Memory B cell (primary cell): Measurements from ENCODE around the gene HIVEP3.
"Not testable (repeated sequence)": the region's sequence is repeated elsewhere in the genome, so short reads cannot be mapped to it uniquely, and the experiment has no call there.

Experiments
- ATAC-seq: fragments of 150-1000 bp; cut with Tn5 transposase; 2 replicates; pipeline ENCODE4 v1.10.0; 2021; ENCODE audit warnings: low read depth, mild to moderate bottlenecking, moderate library complexity
- DNase-seq, 2 donors: peaks; one replicate each; pipeline ENCODE4 v3.0.0; 2022; ENCODE audit warnings: low spot score in 2 of 2
- H3K27ac Mint-ChIP-seq: one replicate; pipeline ENCODE4 v1.8.0; 2022; ENCODE audit warnings: mild to moderate bottlenecking, moderate library complexity, mixed read lengths
- H3K27me3 Mint-ChIP-seq: one replicate; pipeline ENCODE4 v1.8.0; 2022; ENCODE audit warnings: mixed read lengths
- H3K36me3 Mint-ChIP-seq: one replicate; pipeline ENCODE4 v1.8.0; 2022; ENCODE audit warnings: mild to moderate bottlenecking, mixed read lengths
- H3K4me1 Mint-ChIP-seq: one replicate; pipeline ENCODE4 v1.8.0; 2022; ENCODE audit warnings: mixed read lengths
- H3K4me3 Mint-ChIP-seq: one replicate; pipeline ENCODE4 v1.8.0; 2022; ENCODE audit warnings: mild to moderate bottlenecking, moderate library complexity, mixed read lengths
- H3K9me3 Mint-ChIP-seq: one replicate; pipeline ENCODE4 v1.8.0; 2022; ENCODE audit warnings: mixed read lengths

The HIVEP3 gene

DNA sequence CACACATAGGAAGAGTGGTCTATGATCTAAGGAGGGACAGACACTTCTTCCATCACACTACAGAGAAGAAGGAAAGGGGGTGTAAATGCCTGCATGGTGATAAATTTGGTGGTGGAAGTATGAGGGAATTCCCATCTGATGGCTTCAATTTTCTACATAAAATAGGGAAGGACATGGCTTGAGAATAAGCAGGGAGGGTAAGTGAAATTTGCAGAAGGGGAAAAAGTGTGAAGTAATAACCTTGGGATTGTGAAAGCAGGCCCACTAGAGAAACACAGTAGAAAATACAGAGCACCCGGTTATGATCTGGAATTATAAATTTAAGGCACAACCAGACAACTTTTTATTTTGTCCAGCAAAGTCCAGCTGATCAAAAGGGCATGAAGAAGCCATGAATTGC, 22.7 kb upstream of the HIVEP3 start:
- ATAC-seq (no peak), DNase-seq (no peak)
- H3K4me3 Mint-ChIP-seq: no peak overlapping the region
- H3K4me1 Mint-ChIP-seq: no peaks in the 10 kb centered on the region
- no peak overlapping the region for H3K27ac Mint-ChIP-seq
- peaks cover 14% of the 10 kb centered on the region for H3K27me3 Mint-ChIP-seq
- H3K36me3 Mint-ChIP-seq: peaks cover 4% of the 10 kb centered on the region
- H3K9me3 Mint-ChIP-seq: peaks cover 4% of the 10 kb centered on the region

DNA sequence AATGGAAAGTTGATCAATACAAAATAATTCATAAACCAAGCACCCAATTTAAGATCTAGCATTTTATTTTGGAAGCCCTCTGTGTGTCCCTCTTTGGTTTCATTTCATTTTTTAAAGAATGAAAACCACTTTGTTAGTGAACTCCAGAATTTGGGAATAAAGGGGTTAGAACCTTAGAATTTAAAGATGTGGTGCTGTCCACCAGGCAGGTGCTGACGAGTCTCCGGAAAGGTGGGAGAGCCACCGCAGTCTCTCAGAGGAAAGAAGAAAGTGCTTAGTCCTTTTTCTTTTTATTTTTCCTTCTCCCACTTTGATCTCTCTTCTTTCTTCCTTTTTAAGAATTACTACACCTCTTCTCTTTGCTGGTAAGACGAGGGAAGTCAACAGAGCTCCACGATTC, 20.5 kb upstream of the HIVEP3 start:
- no peak overlapping the region for H3K4me3 Mint-ChIP-seq
- DNase-seq: no peak
- no peak for ATAC-seq
- peaks cover 17% of the 10 kb centered on the region for H3K27me3 Mint-ChIP-seq
- no peaks in the 10 kb centered on the region for H3K4me1 Mint-ChIP-seq
- H3K27ac Mint-ChIP-seq: no peak overlapping the region
- H3K36me3 Mint-ChIP-seq: peaks cover 4% of the 10 kb centered on the region
- H3K9me3 Mint-ChIP-seq: peaks cover 4% of the 10 kb centered on the region

DNA sequence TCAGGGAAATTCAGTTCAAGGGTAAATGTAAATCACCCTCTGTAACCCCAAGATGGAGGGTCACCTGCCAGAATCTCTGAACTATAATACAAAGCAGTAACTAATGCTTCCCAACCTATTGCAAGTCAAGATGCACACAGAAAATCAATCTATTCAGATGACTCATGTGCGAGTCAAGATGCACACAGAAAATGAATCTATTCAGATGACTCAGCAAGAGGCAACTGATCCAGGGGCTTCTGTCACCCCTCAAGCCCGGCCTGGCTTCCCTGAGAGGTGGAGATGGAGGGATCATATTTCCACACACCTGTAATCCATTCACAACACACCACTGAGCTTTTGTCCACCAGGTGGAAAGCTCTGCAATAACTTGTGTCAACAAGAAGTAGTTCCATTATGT, 17.4 kb upstream of the HIVEP3 start:
- H3K4me3 Mint-ChIP-seq: no peak overlapping the region
- no peak for ATAC-seq
- H3K36me3 Mint-ChIP-seq: peaks cover 2% of the 10 kb centered on the region
- DNase-seq: no peak
- no peaks in the 10 kb centered on the region for H3K4me1 Mint-ChIP-seq
- H3K9me3 Mint-ChIP-seq: peaks cover 3% of the 10 kb centered on the region
- H3K27me3 Mint-ChIP-seq: peaks cover 18% of the 10 kb centered on the region
- H3K27ac Mint-ChIP-seq: no peak overlapping the region

DNA sequence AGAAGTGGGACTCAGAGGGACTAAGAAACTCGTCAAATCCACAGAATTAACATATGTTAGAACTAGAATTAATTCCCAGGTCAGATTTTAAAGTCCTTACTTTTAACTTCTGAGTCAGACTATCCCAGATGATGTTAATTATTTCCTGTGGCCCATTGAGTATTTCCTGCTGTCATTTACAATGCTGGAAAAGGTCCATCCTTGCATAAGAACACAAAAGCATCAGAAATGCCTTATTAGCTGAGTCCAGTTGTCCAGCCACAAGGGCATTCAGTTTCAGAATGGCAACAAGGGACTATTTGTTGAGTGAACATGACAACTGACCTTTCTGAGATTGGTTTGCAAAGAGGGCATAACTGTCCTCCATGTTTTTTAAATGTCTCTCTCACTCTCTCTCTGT, 16.5 kb upstream of the HIVEP3 start:
- H3K27ac Mint-ChIP-seq: no peak overlapping the region
- no peak overlapping the region for H3K4me3 Mint-ChIP-seq
- H3K4me1 Mint-ChIP-seq: no peaks in the 10 kb centered on the region
- H3K27me3 Mint-ChIP-seq: peaks cover 11% of the 10 kb centered on the region
- ATAC-seq (no peak), DNase-seq (no peak)
- H3K9me3 Mint-ChIP-seq: peaks cover 3% of the 10 kb centered on the region
- no peaks in the 10 kb centered on the region for H3K36me3 Mint-ChIP-seq

DNA sequence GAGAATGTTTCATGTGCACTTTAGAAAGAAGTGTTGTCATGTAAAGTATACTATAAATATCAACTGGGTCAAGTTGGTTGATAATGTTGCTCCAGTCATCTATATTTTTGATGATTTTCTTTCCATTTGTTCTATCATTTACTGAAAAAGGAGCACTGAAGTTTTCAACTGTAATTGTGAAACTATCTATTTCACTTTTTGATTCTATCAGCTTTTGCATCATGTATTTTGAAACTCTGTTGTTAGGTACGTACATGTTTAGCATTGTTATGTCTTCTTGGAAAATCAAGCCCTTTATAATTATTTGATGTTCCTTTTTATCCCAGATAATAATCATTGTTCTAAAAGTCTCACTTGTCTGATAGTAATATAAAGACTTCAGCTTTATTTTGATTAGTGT, 14.4 kb upstream of the HIVEP3 start:
- H3K36me3 Mint-ChIP-seq: no peaks in the 10 kb centered on the region
- peaks cover 10% of the 10 kb centered on the region for H3K9me3 Mint-ChIP-seq
- no peaks in the 10 kb centered on the region for H3K4me1 Mint-ChIP-seq
- ATAC-seq (no peak), DNase-seq (no peak)
- H3K27me3 Mint-ChIP-seq: peaks cover 10% of the 10 kb centered on the region
- no peak overlapping the region for H3K4me3 Mint-ChIP-seq
- H3K27ac Mint-ChIP-seq: no peak overlapping the region

DNA sequence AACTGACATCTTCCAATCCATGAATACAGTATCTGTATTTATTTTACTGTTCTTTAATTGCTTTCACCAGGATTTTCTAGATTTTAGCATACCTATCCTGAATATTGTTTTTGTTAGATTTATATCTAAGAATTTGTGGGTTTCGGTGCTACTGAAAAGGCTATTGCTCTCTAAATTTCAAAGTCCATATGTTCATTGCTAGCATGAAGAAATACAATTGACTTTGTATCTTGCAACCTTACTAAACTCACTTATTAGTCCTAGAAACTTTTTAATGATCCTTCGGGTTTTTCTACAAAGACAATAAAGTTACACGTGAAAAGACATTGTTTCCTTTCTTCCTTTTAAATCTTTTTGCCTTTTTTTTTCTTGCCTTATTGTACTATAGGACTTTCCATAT, 12.9 kb upstream of the HIVEP3 start:
- H3K27ac Mint-ChIP-seq: no peak overlapping the region
- peaks cover 10% of the 10 kb centered on the region for H3K9me3 Mint-ChIP-seq
- peaks cover 8% of the 10 kb centered on the region for H3K27me3 Mint-ChIP-seq
- H3K36me3 Mint-ChIP-seq: no peaks in the 10 kb centered on the region
- no peaks in the 10 kb centered on the region for H3K4me1 Mint-ChIP-seq
- no peak for ATAC-seq
- H3K4me3 Mint-ChIP-seq: no peak overlapping the region
- no peak for DNase-seq

DNA sequence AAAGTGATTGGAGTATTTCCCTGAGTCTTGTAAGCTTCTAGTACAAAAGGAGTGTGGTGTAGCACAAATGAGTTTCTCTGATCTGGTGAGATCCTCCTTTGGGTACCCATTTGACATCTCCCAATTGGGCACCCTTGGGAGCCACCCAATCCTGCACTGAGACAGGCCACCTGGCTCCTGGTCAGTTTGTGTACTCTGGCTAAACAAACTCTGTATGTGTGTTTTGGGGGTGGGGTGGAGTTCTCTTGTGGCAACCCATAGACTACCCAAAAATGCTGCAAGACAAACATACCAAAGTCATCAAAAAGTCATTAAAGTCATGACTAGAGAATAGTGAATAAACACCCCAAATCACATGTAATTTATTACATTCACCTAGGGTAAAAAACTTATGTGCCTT, 8.4 kb upstream of the HIVEP3 start:
- no peak for ATAC-seq
- H3K27ac Mint-ChIP-seq: no peak overlapping the region
- no peak for DNase-seq
- no peak overlapping the region for H3K4me3 Mint-ChIP-seq
- no peaks in the 10 kb centered on the region for H3K36me3 Mint-ChIP-seq
- H3K9me3 Mint-ChIP-seq: peaks cover 9% of the 10 kb centered on the region
- H3K4me1 Mint-ChIP-seq: no peaks in the 10 kb centered on the region
- peaks cover 6% of the 10 kb centered on the region for H3K27me3 Mint-ChIP-seq

DNA sequence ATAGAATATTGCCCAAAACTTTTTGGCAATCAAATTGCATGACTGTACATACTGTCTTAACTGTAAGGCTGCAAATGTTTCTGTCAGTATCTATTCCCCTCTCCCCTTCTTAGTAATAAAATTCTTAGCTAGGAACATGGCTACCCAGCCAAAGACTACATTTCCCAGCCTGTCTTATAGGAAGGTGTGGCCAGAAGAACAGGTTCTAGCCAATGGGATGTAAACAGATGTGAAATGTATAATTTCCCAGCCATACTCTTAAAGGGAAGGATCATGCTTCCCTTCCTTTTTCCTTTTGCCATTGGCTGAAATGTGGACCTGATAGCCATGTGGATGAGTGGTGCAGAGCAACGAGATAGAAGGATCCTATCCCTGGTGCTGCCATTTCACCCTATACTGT, 7.0 kb upstream of the HIVEP3 start:
- Mint-ChIP-seq H3K36me3 (peaks cover 4% of the 10 kb centered on the region), H3K27ac (no peak overlapping the region), H3K9me3 (peaks cover 14% of the 10 kb centered on the region), H3K27me3 (peaks cover 12% of the 10 kb centered on the region), H3K4me1 (no peaks in the 10 kb centered on the region), H3K4me3 (no peak overlapping the region)
- ATAC-seq (no peak), DNase-seq (no peak)

DNA sequence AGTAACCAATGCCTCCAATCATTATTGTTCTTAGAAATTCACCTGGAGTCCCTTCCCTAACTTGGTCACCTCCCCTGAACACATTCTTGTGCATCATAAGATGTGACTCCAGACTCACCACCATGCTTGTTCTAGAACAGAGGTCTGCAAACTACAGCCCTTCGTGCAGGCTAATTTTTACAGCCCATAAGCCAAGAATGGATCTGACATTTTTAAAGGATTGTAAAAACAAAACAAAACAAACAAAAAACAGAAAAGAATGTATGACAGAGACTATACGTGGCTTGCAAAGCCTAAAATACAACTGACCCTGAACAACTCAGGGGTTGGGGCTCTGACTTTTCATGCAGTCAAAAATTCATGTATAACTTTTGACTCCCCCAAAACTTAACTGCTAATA, 6.2 kb upstream of the HIVEP3 start:
- H3K27me3 Mint-ChIP-seq: peaks cover 12% of the 10 kb centered on the region
- H3K4me1 Mint-ChIP-seq: peaks cover 4% of the 10 kb centered on the region
- H3K27ac Mint-ChIP-seq: no peak overlapping the region
- no peak overlapping the region for H3K4me3 Mint-ChIP-seq
- no peak for ATAC-seq
- DNase-seq: no peak
- H3K9me3 Mint-ChIP-seq: peaks cover 12% of the 10 kb centered on the region
- H3K36me3 Mint-ChIP-seq: peaks cover 4% of the 10 kb centered on the region

DNA sequence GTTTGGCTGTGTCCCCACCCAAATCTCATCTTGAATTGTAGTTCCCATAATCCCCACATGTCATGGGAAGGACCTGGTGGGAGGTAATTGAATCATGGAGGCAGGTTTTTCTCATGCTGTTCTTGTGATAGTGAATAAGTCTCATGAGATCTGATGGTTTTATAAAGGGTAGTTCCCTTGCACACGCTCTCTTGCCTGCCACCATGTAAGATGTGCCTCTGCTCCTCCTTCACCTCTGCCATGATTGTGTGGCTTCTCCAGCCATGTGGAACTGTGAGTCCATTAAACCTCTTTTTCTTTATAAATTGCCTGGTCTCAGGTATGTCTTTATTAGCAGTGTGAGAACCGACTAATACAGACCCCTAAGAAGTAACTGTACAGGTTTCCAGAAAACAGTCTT, 2.5 kb upstream of the HIVEP3 start:
- H3K27ac Mint-ChIP-seq, ATAC-seq: not testable (repeated sequence)

DNA sequence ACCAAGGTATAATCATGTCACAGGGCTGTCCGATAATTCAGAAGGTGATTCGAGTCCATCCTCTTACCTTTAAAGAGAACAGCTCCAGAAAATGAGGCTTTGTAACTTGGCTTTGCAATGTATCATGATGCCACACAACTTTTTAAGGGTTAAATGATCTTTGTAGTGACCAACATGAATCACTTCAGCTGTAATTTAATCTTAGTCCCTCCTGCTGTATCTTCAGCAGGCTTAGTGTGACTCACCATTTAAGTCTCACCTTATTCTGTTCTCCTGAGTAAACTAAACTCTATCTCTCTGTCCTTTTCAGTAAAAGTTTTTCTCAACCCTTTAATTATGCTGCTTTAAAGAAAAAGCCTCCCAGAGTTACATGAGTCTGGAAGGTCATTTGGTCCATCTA, 1.9 kb upstream of the HIVEP3 start:
- H3K9me3 Mint-ChIP-seq: peaks cover 7% of the 10 kb centered on the region
- H3K4me3 Mint-ChIP-seq: no peak overlapping the region
- DNase-seq (no peak), ATAC-seq (no peak)
- no peak overlapping the region for H3K27ac Mint-ChIP-seq
- H3K36me3 Mint-ChIP-seq: peaks cover 4% of the 10 kb centered on the region
- peaks cover 23% of the 10 kb centered on the region for H3K4me1 Mint-ChIP-seq
- peaks cover 30% of the 10 kb centered on the region for H3K27me3 Mint-ChIP-seq

More for the DNA sequence above, 2.5 kb upstream of the HIVEP3 start:
- not testable (repeated sequence) for H3K9me3 Mint-ChIP-seq, H3K36me3 Mint-ChIP-seq, H3K4me3 Mint-ChIP-seq, DNase-seq
- peaks cover 23% of the 10 kb centered on the region for H3K4me1 Mint-ChIP-seq
- H3K27me3 Mint-ChIP-seq: peaks cover 26% of the 10 kb centered on the region

DNA sequence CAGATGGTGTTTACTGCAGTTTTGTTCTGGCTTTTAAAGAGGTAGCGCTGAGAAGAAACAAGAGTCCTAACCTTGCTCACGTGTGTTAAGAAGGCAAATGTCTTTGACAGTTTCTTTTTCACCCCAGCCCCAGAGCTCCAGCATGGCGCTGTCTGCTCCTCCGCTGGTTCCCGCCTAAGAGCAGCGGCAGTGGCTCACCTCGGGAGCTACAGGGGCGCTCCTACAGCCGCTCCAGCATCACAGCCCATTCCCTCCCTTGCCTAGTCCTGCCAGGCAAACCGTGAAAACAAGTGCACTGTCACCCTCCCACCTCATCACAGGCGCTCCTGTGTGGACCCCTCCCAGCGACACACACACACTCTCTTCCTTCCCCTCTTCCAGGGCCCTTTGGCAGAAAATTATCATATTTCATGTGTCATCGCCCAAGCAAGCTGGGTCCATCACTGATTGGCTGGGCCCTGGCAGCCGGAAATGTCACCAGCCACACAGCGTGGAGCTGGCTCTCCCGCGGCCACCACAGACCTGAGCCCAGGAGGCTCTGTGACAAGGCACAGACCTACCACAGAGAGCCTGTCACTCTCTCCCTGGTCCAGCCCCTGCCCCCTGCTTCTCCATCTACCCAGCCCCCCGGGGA, 1.2 kb upstream of the HIVEP3 start:
- DNase-seq (no peak), ATAC-seq (peak; percentile 65)
- H3K4me3 Mint-ChIP-seq: peak overlapping the region; percentile 82
- peaks cover 7% of the 10 kb centered on the region for H3K9me3 Mint-ChIP-seq
- peaks cover 23% of the 10 kb centered on the region for H3K4me1 Mint-ChIP-seq
- H3K27ac Mint-ChIP-seq: no peak overlapping the region
- H3K27me3 Mint-ChIP-seq: peaks cover 32% of the 10 kb centered on the region
- peaks cover 4% of the 10 kb centered on the region for H3K36me3 Mint-ChIP-seq

DNA sequence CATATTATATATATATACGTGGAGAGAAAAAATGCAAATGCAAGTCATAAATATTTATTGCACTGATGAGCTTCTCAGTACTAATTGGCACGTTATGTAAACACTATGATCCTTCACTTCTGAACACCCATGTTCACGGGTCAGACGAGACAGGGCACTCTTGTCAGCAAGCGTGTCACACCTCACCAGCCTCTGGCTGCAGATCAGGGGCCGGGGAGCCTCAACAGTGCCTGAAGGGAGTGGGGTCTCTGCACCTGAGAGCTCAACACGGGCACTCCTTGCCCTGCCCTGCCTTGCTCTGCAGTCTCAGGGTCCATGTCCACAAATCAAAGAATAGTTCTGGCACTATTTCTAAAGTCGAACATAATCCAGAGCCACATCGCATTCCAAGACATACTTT, 409 bp upstream of the HIVEP3 start:
- Mint-ChIP-seq H3K36me3 (peaks cover 4% of the 10 kb centered on the region), H3K9me3 (peaks cover 7% of the 10 kb centered on the region), H3K4me3 (no peak overlapping the region), H3K4me1 (peaks cover 23% of the 10 kb centered on the region), H3K27ac (no peak overlapping the region), H3K27me3 (peaks cover 35% of the 10 kb centered on the region)
- ATAC-seq (no peak), DNase-seq (no peak)

DNA sequence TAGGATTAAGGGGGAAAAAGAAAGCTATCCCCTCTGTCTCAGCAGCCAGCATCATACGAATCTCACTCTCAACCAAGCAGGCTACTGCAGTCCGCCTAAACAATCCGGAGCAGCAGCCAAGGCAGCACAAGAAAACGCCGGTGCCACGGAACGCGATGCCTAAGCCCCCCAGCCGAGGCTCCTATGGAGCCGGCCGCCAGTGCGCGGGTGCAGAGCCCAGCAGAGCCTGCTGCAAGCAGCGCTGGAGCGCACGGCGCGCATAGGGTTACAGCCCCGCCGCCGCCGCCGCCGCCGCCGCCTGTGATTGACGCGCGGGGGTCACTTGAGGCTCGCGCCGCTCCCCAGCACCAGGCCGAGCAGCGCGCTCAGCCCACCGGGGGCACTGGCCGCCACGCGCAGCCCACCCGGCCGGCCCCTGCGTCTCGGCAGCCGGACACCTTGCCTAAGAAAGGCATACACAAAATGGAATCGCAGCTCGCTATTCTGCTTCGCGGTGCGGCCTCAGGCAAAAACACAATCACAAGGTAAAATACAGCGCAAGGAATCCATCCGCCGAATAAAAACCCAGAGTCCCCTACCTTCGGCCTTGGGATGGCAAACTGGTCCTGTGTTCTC, 780 bp downstream of the HIVEP3 start:
- Mint-ChIP-seq H3K27me3 (peaks cover 38% of the 10 kb centered on the region), H3K27ac (no peak overlapping the region), H3K4me1 (peaks cover 23% of the 10 kb centered on the region), H3K4me3 (peak overlapping the region; percentile 51), H3K9me3 (peaks cover 5% of the 10 kb centered on the region), H3K36me3 (peaks cover 4% of the 10 kb centered on the region)
- ATAC-seq (peak; percentile 57), DNase-seq (no peak)

DNA sequence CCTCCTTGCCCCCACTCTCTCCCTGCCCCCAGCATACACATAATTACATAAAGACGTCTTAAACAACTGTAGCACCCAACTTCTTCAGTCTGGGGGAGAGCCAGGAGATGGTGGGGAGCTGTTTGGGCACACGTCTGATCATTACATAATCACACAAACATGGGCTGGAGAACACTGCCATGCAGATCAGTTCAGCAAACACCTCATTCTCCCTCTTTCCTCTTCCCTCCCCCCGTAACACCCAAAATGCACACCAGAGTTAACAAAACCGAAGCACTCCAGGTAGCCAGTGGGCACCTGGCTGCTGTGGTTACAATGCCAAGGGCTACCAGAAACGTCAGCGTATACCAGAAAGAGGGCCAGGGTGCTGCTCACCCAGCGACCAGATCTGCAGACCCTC, 1.6 kb downstream of the HIVEP3 start:
- Mint-ChIP-seq H3K4me3 (peak overlapping the region; percentile 40), H3K27me3 (peaks cover 36% of the 10 kb centered on the region), H3K4me1 (peaks cover 23% of the 10 kb centered on the region), H3K36me3 (peaks cover 4% of the 10 kb centered on the region), H3K27ac (no peak overlapping the region), H3K9me3 (peaks cover 5% of the 10 kb centered on the region)
- no peak for DNase-seq
- ATAC-seq: no peak
